Lung (tissue), 12 donors: Measurements from ENCODE around the gene ZNF775. TPM values are rescaled to one million over a fixed set of nuclear protein-coding genes. Genes with fewer than 3 reads are reported as not detected.

Experiments used
- ATAC-seq: fragments of 200-7000 bp; cut with Tn5 transposase; one replicate; pipeline ENCODE4 v1.9.1; 2020; ENCODE audit warnings: moderate number of reproducible peaks; ENCODE audit not compliant: insufficient read depth, low FRiP score
- DNase-seq, 3 donors: peaks; one replicate each; pipeline ENCODE4 v3.0.0-alpha.2; 2013 to 2017
- H3K27ac ChIP-seq, 2 donors: one replicate each; pipeline ENCODE4 v1.5.1; 2013; ENCODE audit warnings: mild to moderate bottlenecking in 2 of 2, moderate library complexity in 2 of 2, control low read depth in 1 of 2, inconsistent platforms in 1 of 2, low read depth in 1 of 2, low read length in 1 of 2
- H3K27me3 ChIP-seq, 3 donors: one replicate each; pipeline ENCODE4 v1.5.1; 2013; ENCODE audit warnings: low read length in 2 of 3; ENCODE audit not compliant: control insufficient read depth in 3 of 3, insufficient read depth in 3 of 3
- H3K36me3 ChIP-seq, 4 donors: one replicate each; pipeline ENCODE4 v1.5.1; 2013; ENCODE audit warnings: low read length in 4 of 4, mild to moderate bottlenecking in 1 of 4, moderate library complexity in 1 of 4; ENCODE audit not compliant: control insufficient read depth in 4 of 4, insufficient read depth in 4 of 4
- H3K4me1 ChIP-seq, 5 donors: one replicate each; pipeline ENCODE4 v1.5.1; 2013; ENCODE audit warnings: low read length in 5 of 5, mild to moderate bottlenecking in 2 of 5, moderate library complexity in 1 of 5; ENCODE audit not compliant: control insufficient read depth in 5 of 5, insufficient read depth in 5 of 5
- H3K4me3 ChIP-seq: one replicate; pipeline ENCODE4 v1.5.1; 2013; ENCODE audit warnings: mild to moderate bottlenecking, control low read depth, moderate library complexity
- H3K9ac ChIP-seq, 2 donors: one replicate each; pipeline ENCODE4 v1.5.1; 2013; ENCODE audit warnings: low read length in 2 of 2, control low read depth in 1 of 2; ENCODE audit not compliant: insufficient read depth in 1 of 2
- H3K9me3 ChIP-seq, 4 donors: one replicate each; pipeline ENCODE4 v1.5.1; 2013; ENCODE audit warnings: low read length in 3 of 4, mild to moderate bottlenecking in 1 of 4, moderate library complexity in 1 of 4; ENCODE audit not compliant: control insufficient read depth in 4 of 4, insufficient read depth in 3 of 4
- CTCF ChIP-seq: IDR thresholded peaks from 2 replicates; pipeline ENCODE4 v1.5.1; 2012; ENCODE audit warnings: mild to moderate bottlenecking; ENCODE audit errors: control extremely low read depth, extremely low read depth
- WGBS, 2 donors: extraction: QIAGEN DNeasy Blood & Tissue Kit; methylation state at CpG; one replicate each; pipeline ENCODE4 v1.1.7; 2013; 5-methylcytosine and 5-hydroxymethylcytosine counted together
- polyA plus RNA-seq, 2 donors: library from polyadenylated mRNA; stranded (reverse); fragments of 200-250 nt; gene quantifications; one replicate each; pipeline ENCODE4 v1.2.1, GENCODE V29; 2013
- total RNA-seq, 2 donors: library from RNA; depleted of rRNA in 1 of 2; stranded (reverse); fragments of >200 nt in 1 of 2; gene quantifications; one replicate each; pipeline ENCODE4 v1.2.1, GENCODE V29; 2014 to 2021
- donor health status: control.
- donor health status: control.
- donor health status: Bipolar disorder and iron deficiency.
- donor health status: healthy.
- donor health status: DM: yes; HTN: yes; CAD: no.

The ZNF775 gene
- total and polyA plus RNA-seq, 4 donors: 1.4 to 5.4 (median 3.8) TPM

GRCh38 chr7:150332852-150333635 lies 46.1 kb upstream of the ZNF775 start:
- TF ChIP-seq CTCF: no peak
- H3K4me1 ChIP-seq: peaks cover 0 to 39% (median 15%) of the 10 kb centered on the region in 5 donors
- no peaks in the 10 kb centered on the region for H3K27me3 ChIP-seq
- ATAC-seq (no peak), DNase-seq (no peak)
- H3K36me3 ChIP-seq: peaks cover 0 to 21% (median 14%) of the 10 kb centered on the region in 4 donors
- no peak overlapping the region for H3K9ac ChIP-seq
- no peak overlapping the region for H3K27ac ChIP-seq
- H3K9me3 ChIP-seq: no peaks in the 10 kb centered on the region
- H3K4me3 ChIP-seq: no peak overlapping the region
- 94 to 98% methylated on average over 18 of the region's 18 CpGs for WGBS, 2 donors

DNA sequence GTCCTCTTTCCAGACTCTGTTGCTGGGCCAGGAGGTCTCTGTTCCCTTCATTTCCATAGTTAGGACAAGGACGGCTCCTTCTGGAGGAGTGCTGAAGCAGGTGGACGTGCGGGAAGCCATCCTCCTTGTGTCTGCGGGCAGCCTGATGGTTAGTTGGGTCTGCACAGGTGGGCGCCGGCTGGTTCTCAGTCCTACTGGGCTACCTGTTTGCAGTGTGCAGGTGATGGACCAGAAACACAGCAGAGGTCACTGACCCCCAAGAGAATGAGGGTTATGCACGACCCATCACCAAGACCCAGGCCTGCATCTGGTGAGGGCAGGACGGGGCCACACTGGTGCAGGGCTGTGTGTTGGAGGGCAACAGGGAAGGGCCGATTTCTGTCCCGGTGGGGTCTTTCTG lies 45.5 kb upstream of the ZNF775 start:
- no peaks in the 10 kb centered on the region for H3K9me3 ChIP-seq
- H3K27me3 ChIP-seq: no peaks in the 10 kb centered on the region
- DNase-seq (no peak), ATAC-seq (no peak)
- no peak for TF ChIP-seq CTCF
- no peak overlapping the region for H3K9ac ChIP-seq
- peaks cover 0 to 21% (median 18%) of the 10 kb centered on the region in 4 donors for H3K36me3 ChIP-seq
- no peak overlapping the region for H3K27ac ChIP-seq
- no peak overlapping the region for H3K4me3 ChIP-seq
- WGBS, 2 donors: 95 to 96% methylated on average over 10 of the region's 10 CpGs
- H3K4me1 ChIP-seq: peaks cover 0 to 42% (median 17%) of the 10 kb centered on the region in 5 donors

DNA sequence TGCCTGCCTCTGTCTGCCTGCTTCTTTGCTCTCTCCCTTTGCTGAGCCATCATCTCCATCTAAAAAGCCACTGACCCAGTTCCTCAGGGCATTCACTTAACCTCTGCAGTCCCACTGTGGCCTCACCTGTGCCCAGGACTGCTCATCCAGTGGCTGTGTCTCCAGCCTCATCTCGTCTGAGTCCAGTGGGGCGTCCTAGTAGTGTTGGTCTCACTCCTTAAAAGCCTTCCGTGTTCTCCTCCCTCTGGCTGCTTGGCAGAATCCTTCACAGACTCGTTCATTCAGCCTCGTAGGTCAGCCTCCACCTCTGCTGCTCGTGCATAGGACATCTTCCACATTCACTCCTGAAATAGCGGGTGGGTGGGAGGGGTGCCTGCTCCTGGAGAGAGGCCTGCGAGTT lies 45.0 kb upstream of the ZNF775 start:
- Histone ChIP-seq H3K9ac (no peak overlapping the region), H3K27ac (no peak overlapping the region), H3K27me3 (no peaks in the 10 kb centered on the region), H3K4me1 (peaks cover 0 to 46% (median 22%) of the 10 kb centered on the region in 5 donors), H3K4me3 (no peak overlapping the region), H3K36me3 (peaks cover 0 to 25% (median 18%) of the 10 kb centered on the region in 4 donors), H3K9me3 (no peaks in the 10 kb centered on the region)
- DNase-seq (no peak), ATAC-seq (no peak)
- whole genome bisulfite sequencing, 2 donors: 90 to 93% methylated on average over 8 of the region's 8 CpGs
- TF ChIP-seq CTCF: no peak
